Caki2 (cell line): ENCODE data around the gene RXRB. TPM values are rescaled to one million over a fixed set of nuclear protein-coding genes. Genes with fewer than 3 reads are reported as not detected.
A peak's percentile ranks its signal among the peaks of the same experiment; 100 is the strongest.

Experiments
- DNase-seq: peaks from one replicate; pipeline ENCODE4 v3.0.0-alpha.2; 2015; ENCODE audit warnings: low read depth
- in situ Hi-C: cut with HindIII; loops from 2 replicates; pipeline ENCODE4 v1.10.0; 2016; ENCODE audit warnings: low sequenced_read_pairs, low pct_unique_long_range_greater_than_20kb, mixed read lengths
- total RNA-seq: library from RNA; depleted of rRNA; stranded (reverse); fragments of >200 nt; shearing (Covaris generic); gene quantifications from 2 replicates; pipeline ENCODE4 v1.2.3, GENCODE V29; 2014; ENCODE audit warnings: low replicate concordance

Gene RXRB
- total RNA-seq, 1 experiment from 2014 or later: 25.1 TPM

DNA sequence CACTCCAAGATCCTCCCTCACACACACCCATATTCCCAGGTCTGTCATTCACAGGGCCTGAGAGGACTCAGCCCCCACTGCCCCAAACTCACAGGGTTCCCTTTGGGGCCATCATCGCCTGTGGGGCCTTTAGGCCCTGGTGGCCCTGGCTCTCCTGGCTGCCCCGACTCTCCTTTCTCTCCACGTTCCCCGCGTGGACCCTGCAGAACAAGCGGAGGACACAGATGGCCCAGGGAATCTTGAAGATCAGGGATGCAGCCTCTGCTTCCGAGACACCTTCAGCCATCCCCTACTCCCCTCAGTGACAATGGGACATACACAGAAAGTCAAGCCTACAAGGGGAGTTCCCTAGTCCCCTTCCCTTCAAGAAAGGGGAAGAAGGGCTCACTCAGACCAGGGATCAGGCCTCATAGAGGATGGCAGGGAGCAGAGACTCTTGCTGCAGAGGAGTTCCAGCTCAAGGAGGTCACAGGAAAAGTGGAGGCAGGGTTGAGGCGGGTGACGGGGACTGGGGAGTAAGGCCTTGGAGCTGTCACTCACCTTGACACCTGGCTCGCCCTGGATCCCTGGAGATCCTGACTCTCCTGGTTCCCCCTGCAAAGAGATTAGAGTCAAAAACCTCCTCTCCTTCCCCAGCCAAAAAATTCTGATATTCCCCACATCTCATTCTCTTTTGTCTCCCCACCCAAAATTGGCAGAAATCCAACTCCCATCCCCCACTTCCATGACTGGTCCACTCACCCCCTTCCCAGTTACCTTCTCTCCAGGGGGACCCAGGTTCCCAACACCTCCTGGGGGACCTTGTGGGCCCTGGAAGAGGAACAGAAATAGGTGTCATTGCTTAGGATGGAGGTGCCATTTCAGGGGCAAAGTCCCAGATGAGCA is 30.9 kb downstream of the RXRB start:
- in situ Hi-C loops: no loop called here
- no peak for DNase-seq

DNA sequence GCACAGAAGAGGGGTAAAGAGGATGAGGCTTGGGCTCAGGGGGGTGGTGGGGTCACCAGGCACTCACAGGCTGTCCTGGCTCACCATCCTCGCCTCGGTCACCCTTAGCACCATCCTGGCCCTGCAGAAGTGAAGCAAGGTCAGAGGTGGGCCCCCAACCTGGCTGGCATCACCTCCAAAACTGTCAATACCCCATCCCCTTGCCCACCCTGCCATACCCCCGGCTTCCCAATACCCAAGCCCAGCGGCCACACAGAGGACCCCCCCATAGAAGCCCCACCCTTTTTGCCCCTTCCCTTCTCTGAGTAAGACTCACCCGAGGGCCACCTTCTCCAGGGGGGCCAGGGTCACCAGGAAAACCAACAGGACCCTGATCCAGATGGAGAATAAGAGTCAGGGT is 31.8 kb downstream of the RXRB start:
- in situ Hi-C loops: no loop called here
- DNase-seq: no peak

DNA sequence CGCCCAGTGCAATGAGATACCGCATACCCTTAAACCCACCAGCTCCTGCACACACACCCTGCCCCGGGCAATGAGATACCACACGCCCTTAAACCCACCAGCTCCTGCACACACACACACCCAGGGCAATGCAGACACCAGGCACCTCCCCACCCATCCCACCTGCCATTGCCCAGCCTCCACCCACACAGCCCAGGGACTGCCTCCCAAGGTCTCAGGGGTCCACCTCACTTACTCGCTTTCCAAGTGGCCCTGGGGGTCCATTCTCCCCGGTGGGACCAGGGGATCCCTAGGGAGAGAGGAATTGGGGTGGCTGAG is 32.2 kb downstream of the RXRB start:
- DNase-seq: no peak
- in situ Hi-C loops: no loop called here

- DNase-seq: no peak
- in situ Hi-C loops: no loop called here
Measured at GRCh38 chr6:33167374-33168283, 32.8 kb downstream of the RXRB start.

DNA sequence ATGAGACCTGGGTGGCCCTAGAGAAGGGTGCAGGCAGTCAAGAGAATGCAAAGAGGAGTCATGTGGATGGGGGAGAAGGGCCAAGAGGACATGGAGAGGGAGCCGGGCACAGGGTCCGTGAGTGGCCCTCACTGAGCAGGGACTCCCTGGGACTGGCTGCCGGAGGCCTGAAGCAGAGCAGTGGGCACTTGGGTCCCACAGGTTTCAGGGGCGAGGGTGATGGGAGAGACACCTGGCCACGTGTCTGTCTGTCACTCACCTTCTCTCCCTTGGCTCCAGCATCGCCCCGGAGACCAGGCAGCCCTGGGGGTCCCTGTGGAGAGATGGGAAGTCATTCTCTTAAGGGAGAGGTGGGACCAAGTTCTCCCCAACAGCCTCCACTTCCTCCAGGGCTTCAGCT is 33.7 kb downstream of the RXRB start:
- in situ Hi-C loops: no loop called here
- DNase-seq: no peak

DNA sequence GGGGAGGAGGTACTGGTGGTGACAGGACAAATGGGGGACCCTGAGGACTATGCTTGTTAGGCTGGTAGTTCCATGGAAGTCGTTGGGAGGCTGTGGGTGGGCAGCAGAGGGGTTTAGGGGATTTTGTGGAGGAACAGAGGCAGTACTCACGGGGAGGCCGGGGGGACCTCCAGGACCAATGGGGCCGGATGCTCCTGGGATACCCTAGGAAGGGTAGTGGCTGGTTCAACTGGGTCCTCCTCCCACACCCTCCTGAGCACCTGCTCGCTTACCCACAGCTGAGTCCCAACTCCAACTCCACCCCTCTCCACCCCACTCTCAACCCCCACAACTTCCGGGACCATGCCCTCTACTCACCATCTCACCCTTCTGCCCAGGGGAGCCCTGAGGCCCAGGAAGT is 34.1 kb downstream of the RXRB start:
- DNase-seq: no peak
- in situ Hi-C loops: no loop called here

- in situ Hi-C loops: no loop called here
- no peak for DNase-seq
Measured at GRCh38 chr6:33165581-33166258, 34.7 kb downstream of the RXRB start.

GRCh38 chr6:33164665-33165373 is 35.6 kb downstream of the RXRB start:
- DNase-seq: no peak
- in situ Hi-C loops: no loop called here

GRCh38 chr6:33164176-33164575 is 36.3 kb downstream of the RXRB start:
- in situ Hi-C loops: no loop called here
- no peak for DNase-seq

- in situ Hi-C loops: no loop called here
- DNase-seq: no peak
Measured at GRCh38 chr6:33163540-33163939, 36.9 kb downstream of the RXRB start.

GRCh38 chr6:33161354-33162331 is 38.8 kb downstream of the RXRB start:
- in situ Hi-C loops: no loop called here
- peak; percentile 51 for DNase-seq

- in situ Hi-C loops: no loop called here
- DNase-seq: peak; percentile 73
Measured at GRCh38 chr6:33160728-33161344, 39.6 kb downstream of the RXRB start.

DNA sequence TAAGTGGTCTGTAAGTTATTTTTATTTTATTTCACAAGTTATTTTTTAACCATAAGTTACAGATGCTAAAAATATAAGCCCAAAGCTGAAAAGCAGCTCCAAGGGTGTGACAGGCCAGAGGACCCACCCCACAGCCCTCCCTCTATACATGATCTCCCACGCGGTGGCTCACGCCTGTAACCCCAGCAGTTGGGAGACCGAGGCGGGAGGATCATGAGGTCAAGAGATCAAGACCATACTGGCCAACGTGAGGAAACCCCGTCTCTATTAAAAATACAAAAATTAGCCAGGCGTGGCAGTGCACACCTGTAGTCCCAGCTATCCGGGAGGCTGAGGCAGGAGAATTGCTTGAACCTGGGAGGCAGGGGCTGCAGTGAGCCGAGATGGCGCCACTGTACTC is 40.4 kb downstream of the RXRB start:
- DNase-seq: no peak
- in situ Hi-C loops: no loop called here

DNA sequence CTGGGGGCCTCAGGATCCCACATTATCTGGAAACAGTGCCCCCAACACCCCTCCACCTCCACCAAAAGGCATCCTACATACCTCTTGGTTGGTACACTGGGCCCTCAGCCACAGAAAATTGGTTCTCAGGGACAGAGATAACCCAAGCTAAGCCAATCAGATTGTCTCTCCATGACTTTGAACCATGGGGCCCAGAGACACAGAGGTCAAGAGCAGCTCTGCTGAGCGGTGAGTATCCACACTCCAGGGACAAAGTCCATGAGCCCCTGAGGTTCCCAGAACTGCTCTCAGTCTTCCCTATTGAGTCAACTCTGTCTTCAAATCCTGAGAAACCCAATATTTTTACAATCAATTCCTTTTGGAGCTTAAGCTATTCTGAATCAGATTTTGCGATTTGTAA is 43.5 kb downstream of the RXRB start:
- in situ Hi-C loops: no loop called here
- DNase-seq: no peak

DNA sequence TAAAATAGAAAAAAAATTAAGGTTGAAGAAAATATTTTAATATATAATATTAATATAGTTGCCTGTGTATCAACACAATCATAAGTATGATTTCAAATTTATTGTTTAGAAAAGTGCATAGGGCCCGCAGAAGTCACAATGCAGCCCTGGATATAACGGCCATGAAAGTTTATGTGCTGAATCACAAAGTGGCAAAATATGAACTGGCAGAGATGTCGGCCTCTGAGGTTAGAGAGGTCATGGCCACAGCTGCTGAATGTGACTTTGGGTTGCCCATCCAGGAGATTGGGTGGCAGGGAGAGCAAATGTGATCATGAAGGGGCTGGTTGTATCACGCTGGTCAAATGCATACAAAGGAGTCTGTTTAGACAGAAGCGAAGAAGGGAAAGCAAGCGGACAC is 43.9 kb downstream of the RXRB start:
- in situ Hi-C loops: no loop called here
- DNase-seq: no peak

DNA sequence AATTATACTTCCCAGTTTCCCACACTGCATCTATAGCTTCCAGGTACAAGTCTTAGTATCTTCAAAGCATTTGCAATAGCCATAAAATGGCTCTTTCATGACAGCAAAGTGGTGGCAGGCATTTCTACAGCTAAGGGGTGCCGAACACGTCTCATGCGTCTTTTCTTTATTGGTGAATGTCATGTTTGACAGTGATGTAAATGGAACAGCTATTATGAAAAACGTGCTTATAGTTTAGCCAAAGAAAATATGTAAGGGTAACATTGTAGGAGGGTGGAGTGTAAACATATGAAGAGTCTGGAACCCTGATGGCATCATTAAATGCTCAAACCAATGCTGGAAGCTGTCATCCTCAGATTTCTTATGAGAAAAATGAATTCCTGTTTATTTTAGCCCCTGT is 46.1 kb downstream of the RXRB start:
- no peak for DNase-seq
- in situ Hi-C loops: no loop called here

DNA sequence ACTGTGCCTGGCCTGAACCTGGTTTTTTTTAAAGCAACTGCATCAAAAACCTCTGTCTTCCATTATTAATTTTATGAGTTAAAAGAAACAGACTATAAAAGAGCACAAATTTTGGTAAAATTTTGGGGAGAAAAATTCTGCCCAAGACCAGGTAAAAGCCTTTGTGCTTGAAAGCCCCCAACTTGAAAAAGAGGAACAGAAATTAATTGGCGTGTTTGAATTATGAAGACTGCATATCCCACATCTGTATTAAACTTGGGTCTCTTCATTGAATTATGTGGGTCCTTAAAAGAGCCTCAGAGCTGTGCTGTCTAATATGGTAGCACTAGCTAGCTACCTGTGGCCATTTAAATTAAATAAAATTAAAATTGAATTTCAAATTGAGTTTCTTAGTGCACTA is 49.4 kb downstream of the RXRB start:
- in situ Hi-C loops: no loop called here
- no peak for DNase-seq
